Measurements from ENCODE around the gene ATP8B1. TPM values are rescaled to one million over a fixed set of nuclear protein-coding genes. Genes with fewer than 3 reads are reported as not detected.

ATP8B1 gene
- total RNA-seq, 1 experiment from 2014 or later = 1.1 TPM

DNA sequence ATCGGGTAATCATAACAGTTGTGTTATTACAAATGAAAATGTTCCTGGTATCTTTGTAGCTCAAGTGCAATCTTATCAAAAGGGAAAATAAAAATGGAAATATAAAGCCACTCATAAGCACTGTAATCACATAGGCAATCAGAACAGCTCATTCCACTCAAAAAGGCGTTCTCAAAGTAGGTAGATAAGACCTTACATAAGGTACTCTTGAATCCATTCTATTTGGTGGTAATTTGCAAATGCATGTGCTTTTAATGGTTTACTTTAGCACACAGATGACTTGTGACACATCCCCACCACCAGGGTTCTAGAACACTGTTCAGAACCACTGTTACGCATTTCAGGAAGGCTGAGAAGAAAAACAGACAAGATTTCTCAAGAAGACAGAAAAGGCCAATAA is 94.8 kb downstream of the ATP8B1 start:
- no peak overlapping the region for H2BK15ac ChIP-seq (ENCODE audit: low read depth, low read length)
- H3K4me1 ChIP-seq (ENCODE audit: insufficient read depth, low read length) = no peaks in the 10 kb centered on the region
- H2BK120ac ChIP-seq (ENCODE audit: low read depth, low read length, poor library complexity, severe bottlenecking) = no peak overlapping the region
- H3K79me2 ChIP-seq (ENCODE audit: insufficient read depth, low read length) = no peaks in the 10 kb centered on the region
- Mint-ChIP-seq H3K27ac (no peak overlapping the region), H3K9me3 (no peaks in the 10 kb centered on the region), H3K4me1 (peaks cover 0 to 2% of the 10 kb centered on the region in 2 experiments; a peak in 1 of 4 replicates), H3K27me3 (ENCODE audit: low read depth) (no peaks in the 10 kb centered on the region; the same call in 1 of the 2 replicates), H3K4me3 (no peak overlapping the region), H3K36me3 (ENCODE audit: insufficient read depth in 1 of 3, low read depth in 3 of 3) (no peaks in the 10 kb centered on the region)
- no peak overlapping the region for H2BK20ac ChIP-seq (ENCODE audit: low read depth, low read length, poor library complexity, severe bottlenecking)
- no peak overlapping the region for H4K5ac ChIP-seq (ENCODE audit: insufficient read length, low read depth, low read length)
- no peak overlapping the region for H3T11ph ChIP-seq (ENCODE audit: low read length)
- no peak overlapping the region for H2BK5ac ChIP-seq (ENCODE audit: insufficient read length, low read length)
- no peak overlapping the region for H2AK5ac ChIP-seq (ENCODE audit: insufficient read length, low read length)
- no peak overlapping the region for H3K9ac ChIP-seq (ENCODE audit: extremely low read depth, insufficient read length, low read length)
- no peaks in the 10 kb centered on the region for H3K9me3 ChIP-seq (ENCODE audit: control insufficient read depth, low read depth, low read length)
- H3K4me2 ChIP-seq (ENCODE audit: insufficient read depth, insufficient read length, low read length) = no peak overlapping the region
- no peaks in the 10 kb centered on the region for H3K27me3 ChIP-seq (ENCODE audit: insufficient read depth, low read length)
- H3K18ac ChIP-seq (ENCODE audit: insufficient read length, low read depth, low read length) = no peak overlapping the region
- no peaks in the 10 kb centered on the region for H4K20me1 ChIP-seq (ENCODE audit: control insufficient read depth, insufficient read depth, insufficient read length)
- no peak overlapping the region for H3K23ac ChIP-seq (ENCODE audit: insufficient read length, low read depth, low read length)
- H3K14ac ChIP-seq (ENCODE audit: insufficient read depth, low read length) = no peak overlapping the region
- H2AFZ ChIP-seq (ENCODE audit: low read length) = no peak overlapping the region
- no CpG with 5 or more reads among the region's 3 CpGs for WGBS (ENCODE audit: extremely low coverage, insufficient read length, low lambda C conversion rate)
- no peaks in the 10 kb centered on the region for H3K79me1 ChIP-seq (ENCODE audit: insufficient read depth, low read depth, low read length, poor library complexity, severe bottlenecking)
- DNase-seq = no peak
- TF ChIP-seq, protein P1, sequence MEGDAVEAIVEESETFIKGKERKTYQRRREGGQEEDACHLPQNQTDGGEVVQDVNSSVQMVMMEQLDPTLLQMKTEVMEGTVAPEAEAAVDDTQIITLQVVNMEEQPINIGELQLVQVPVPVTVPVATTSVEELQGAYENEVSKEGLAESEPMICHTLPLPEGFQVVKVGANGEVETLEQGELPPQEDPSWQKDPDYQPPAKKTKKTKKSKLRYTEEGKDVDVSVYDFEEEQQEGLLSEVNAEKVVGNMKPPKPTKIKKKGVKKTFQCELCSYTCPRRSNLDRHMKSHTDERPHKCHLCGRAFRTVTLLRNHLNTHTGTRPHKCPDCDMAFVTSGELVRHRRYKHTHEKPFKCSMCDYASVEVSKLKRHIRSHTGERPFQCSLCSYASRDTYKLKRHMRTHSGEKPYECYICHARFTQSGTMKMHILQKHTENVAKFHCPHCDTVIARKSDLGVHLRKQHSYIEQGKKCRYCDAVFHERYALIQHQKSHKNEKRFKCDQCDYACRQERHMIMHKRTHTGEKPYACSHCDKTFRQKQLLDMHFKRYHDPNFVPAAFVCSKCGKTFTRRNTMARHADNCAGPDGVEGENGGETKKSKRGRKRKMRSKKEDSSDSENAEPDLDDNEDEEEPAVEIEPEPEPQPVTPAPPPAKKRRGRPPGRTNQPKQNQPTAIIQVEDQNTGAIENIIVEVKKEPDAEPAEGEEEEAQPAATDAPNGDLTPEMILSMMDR (conservative IDR thresholded peaks at IDR 0.05) = no peak
- no peak overlapping the region for H4K91ac ChIP-seq (ENCODE audit: insufficient read length, low read depth, low read length)
- no peak overlapping the region for H2BK12ac ChIP-seq (ENCODE audit: insufficient read length, low read depth, low read length)
- H3K23me2 ChIP-seq (ENCODE audit: insufficient read length, low read depth, low read length, poor library complexity, severe bottlenecking) = no peaks in the 10 kb centered on the region
- no peak overlapping the region for H3K4ac ChIP-seq (ENCODE audit: low read depth, low read length)
- no peak overlapping the region for H3K27ac ChIP-seq (ENCODE audit: insufficient read length, low read depth, low read length)
- no peak overlapping the region for H3K56ac ChIP-seq (ENCODE audit: insufficient read length, low read depth, low read length)
- H4K8ac ChIP-seq (replicated peaks; ENCODE audit: insufficient read length, low read depth, low read length) = no peak overlapping the region

All from H9 (cell line).